ENCODE results near the gene LGI4.

Gene LGI4

GRCh38 chr19:35084509-35084762 is 50.4 kb downstream of the LGI4 start:
- no peak for DNase-seq

GRCh38 chr19:35083691-35084508 is 51.0 kb downstream of the LGI4 start:
- DNase-seq = no peak

DNA sequence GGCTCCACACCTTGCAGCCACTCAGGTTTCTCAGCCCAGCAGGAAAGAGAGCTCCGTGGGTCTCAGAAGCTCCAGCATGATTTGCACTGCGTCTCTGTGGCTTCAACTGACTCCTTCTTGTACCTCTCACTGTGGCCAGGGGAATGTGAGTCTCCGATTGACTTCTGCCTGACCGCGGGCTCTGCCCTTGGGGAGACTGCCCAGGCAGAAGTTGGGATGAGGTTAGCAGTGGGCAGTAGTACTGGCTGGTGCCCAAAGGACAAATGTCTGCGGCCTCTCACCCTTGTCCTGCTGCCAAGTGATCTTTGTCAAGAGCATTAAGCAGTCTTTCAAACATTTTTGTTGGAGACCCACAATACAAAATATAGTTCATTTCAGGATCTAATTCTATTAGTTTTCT is 53.7 kb downstream of the LGI4 start:
- DNase-seq = no peak

- DNase-seq = no peak
These were observed 54.2 kb downstream of the LGI4 start for GRCh38 chr19:35080613-35081170.

GRCh38 chr19:35079826-35080225 is 55.0 kb downstream of the LGI4 start:
- DNase-seq = no peak

DNA sequence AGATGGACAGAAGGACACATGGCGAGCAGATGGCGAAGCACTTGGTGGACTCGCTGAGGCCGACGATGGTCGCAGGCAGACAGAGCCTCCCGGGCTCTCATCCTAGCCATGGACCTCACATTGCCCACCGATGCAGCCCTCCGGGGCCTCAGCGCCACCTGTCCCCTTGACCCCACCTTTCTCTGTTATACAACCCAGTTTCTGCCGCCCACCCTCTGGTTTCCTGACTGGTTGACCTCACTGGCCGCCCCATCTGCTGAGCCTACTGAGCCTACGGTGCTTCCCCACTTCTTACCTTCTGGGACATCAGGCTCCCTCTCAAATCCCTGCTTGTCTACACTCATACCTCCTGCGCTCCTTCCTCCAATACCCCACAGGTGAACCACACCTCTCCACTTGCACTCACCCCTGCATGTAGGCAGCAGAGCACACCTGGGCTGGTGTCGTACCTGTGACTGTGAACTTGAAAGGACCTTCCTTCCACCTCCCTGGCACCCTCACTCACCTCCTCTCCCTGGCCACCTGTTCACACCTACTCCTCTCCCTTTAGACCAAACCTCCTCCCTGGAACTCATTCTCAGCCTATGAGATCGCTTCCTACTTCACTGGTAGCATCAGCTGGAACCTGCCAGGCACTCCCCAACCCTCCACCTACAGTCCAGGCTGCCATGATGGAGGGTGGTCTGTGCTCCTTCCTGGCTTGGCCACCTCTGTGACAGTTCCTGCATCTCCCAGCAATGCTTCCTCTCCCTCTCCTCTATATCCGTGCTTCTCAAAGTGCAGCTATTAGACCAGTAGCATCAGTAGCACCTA is 57.2 kb downstream of the LGI4 start:
- no peak for DNase-seq

DNA sequence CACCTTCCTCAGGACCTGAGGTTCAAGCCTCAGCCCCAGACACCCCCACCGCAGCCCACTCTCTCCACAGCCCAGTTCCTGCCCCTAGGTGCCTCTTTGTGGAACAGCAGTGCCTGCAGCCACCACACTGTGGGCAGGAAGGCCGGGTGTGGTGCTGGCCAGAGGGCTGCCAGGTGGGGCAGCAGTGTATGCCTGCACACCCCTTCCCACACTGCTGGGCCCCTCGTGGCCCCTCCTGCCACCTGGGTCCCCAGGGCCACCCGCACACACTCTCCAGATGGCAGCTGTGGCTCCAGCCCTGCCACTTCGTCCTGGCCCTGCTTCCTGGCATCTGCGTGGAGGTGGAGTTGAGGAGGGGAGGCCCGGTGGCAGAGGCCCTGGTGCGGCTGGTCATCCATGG is 58.2 kb downstream of the LGI4 start:
- no peak for DNase-seq

- DNase-seq = no peak
These were observed 58.9 kb downstream of the LGI4 start for GRCh38 chr19:35076026-35076370.

DNA sequence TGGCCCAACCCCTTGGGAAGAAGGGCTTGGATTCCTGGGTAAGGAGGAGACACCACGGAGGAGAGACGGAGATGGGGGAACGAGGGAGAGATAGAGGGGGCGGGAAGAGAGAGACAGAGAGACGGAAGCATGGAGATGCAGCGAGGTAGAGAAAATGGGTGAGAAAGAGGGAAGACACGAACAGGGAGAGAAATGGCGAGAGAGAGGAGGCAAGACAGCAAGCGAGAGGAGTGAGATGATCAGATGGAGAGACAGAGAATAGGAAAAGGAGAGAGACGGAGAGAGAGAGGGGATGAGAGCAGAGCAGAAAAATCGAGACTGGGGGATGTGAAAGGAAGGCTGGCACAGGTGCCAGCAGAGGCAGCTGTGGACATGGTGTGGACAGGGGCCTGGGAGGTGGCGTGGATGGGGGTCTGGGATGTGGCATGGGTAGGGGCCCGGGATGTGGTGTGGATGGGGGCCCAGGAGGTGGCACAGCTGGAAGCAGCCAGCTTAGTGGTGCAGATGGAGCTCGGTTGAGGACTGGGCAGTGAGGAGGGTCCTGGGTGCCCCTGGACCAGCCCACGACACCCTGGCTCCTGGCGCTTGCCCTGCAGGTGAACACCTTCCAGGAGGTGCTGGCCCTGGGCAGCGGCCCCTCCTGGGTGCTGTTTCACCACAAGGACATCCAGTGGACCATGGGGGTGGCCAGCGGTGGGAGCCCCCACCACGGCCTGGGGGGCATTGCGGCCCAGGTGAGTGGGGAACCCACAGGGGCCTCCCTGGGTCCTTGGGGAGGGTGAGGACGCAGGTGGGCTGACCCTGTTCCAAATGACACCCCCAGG is 59.4 kb downstream of the LGI4 start:
- DNase-seq = no peak
